K562 (cell line): ENCODE results near the gene PHYKPL. TPM values are rescaled to one million over a fixed set of nuclear protein-coding genes. Genes with fewer than 3 reads are reported as not detected.
A peak's percentile ranks its signal among the peaks of the same experiment; 100 is the strongest.

ENCODE experiments used
- ASH1L ChIP-seq: fragments of 450-650 bp; IDR thresholded peaks from 2 replicates; pipeline ENCODE4 v1.6.1; 2018; ENCODE audit warnings: borderline replicate concordance, mild to moderate bottlenecking, low read depth; ENCODE audit not compliant: partially characterized antibody
- FIP1L1 ChIP-seq: fragments of 200-400 bp; formaldehyde crosslinking; IDR thresholded peaks from 2 replicates; pipeline ENCODE4 v1.6.1; 2018; ENCODE audit warnings: mild to moderate bottlenecking, low read depth, low read length; ENCODE audit not compliant: poor library complexity, severe bottlenecking
- HMGN3 ChIP-seq: IDR thresholded peaks from 2 replicates; pipeline ENCODE4 v1.6.1; 2011; ENCODE audit warnings: borderline replicate concordance, low read depth, mild to moderate bottlenecking, mixed read lengths, low read length; ENCODE audit not compliant: insufficient read length; ENCODE audit errors: extremely low read depth
- JUND ChIP-seq, 2 experiments: IDR thresholded peaks; 2 replicates in 1 of 2; 3 replicates in 1 of 2; pipeline ENCODE4 v1.6.1; 2011; ENCODE audit warnings: borderline replicate concordance in 2 of 2, low read depth in 2 of 2, low read length in 2 of 2, improper control_type of control experiment in 1 of 2, missing biosample characterization in 1 of 2, missing genetic modification characterization in 1 of 2, missing genetic modification reagents in 1 of 2
- KLF10 ChIP-seq: fragments of 250-450 bp; sonication (Bioruptor Pico); IDR thresholded peaks from 2 replicates; pipeline ENCODE4 v1.6.1; 2021; ENCODE audit warnings: matching md5 sums
- RBM14 ChIP-seq: fragments of 200-400 bp; formaldehyde crosslinking; IDR thresholded peaks from 2 replicates; pipeline ENCODE4 v1.6.1; 2018; ENCODE audit warnings: low read depth, mild to moderate bottlenecking, low read length, moderate library complexity, borderline replicate concordance; ENCODE audit not compliant: insufficient read depth
- ZNF174 ChIP-seq: fragments of 250-450 bp; sonication (Bioruptor Pico); IDR thresholded peaks from 2 replicates; pipeline ENCODE4 v1.4.0; 2020; ENCODE audit warnings: mild to moderate bottlenecking
- ZNF24 ChIP-seq: fragments of 450-650 bp; IDR thresholded peaks from 2 replicates; pipeline ENCODE4 v1.6.1; 2016
- ZZZ3 ChIP-seq: fragments of 450-650 bp; IDR thresholded peaks from 2 replicates; pipeline ENCODE4 v1.6.1; 2016; ENCODE audit warnings: antibody characterized with exemption, mild to moderate bottlenecking, moderate library complexity
- polyA plus RNA-seq, 8 experiments: library from polyadenylated mRNA; depleted of rRNA in 4 of 8; stranded (reverse) in 5 of 8; unstranded in 3 of 8; fragments of >200 nt; fragmentation: Nextera tagmentation in 2 of 8; fragmentation: Illumina TruSeq in 1 of 8; extraction: Ambion mirVana in 2 of 8; extraction: Trizol in 1 of 8; gene quantifications; 2 replicates each; pipeline versions ENCODE4 v1.2.1 to v1.2.3, GENCODE V29; 2011 to 2014; ENCODE audit warnings: inconsistent platforms in 1 of 8, missing spikeins in 1 of 8
- total RNA-seq, 7 experiments: library from RNA; depleted of rRNA in 6 of 7; stranded (reverse); fragments of >200 nt in 6 of 7; fragmentation: Illumina TruSeq in 2 of 7; extraction: Trizol in 2 of 7; gene quantifications; 2 replicates each; pipeline versions ENCODE4 v1.2.1 to v1.2.3, GENCODE V29; 2011 to 2021; ENCODE audit warnings: low replicate concordance in 1 of 7
- TF ChIP-seq, protein P1 (sequence below): fragments of 200-600 bp; sonication (generic); IDR thresholded peaks from one replicate; pipeline ENCODE4 v1.6.1; 2012; ENCODE audit warnings: mild to moderate bottlenecking, low read depth, low read length, inconsistent platforms
- TF ChIP-seq, protein P2 (sequence below): IDR thresholded peaks from 2 replicates; pipeline ENCODE4 v1.6.1; 2011; ENCODE audit warnings: borderline replicate concordance, low read depth, mild to moderate bottlenecking, moderate library complexity, low read length; ENCODE audit not compliant: insufficient read depth, poor library complexity, severe bottlenecking
- TF ChIP-seq, protein P3 (sequence below): fragments of 450-650 bp; IDR thresholded peaks from 2 replicates; pipeline ENCODE4 v1.6.1; 2014; ENCODE audit warnings: low read depth, mild to moderate bottlenecking, moderate library complexity, borderline replicate concordance

PHYKPL gene
- total and polyA plus RNA-seq, 9 of the 15 experiments (the other 6 are each of a cell fraction or from before 2014, with no cell fraction given) = 4.7 to 34.7 (median 18.6) TPM

DNA sequence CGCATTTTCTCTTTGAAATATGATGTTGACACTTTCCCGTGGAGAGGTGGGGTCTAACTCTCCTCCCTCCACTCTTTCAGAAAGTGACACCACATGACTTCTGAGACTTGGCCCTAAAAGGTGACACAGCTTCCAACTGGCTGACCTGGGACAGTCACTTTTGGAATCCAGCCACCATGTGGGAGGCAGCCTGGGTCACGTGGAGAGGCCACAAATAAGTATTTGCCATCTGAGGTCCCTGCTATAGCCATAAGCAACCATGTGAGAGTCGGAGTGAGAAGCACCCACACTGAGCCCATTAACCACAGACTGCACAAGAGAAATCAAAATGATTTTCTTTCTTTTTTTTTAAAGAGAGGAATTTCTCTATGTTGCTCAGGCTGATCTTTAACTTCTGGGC lies 4.1 kb upstream of the PHYKPL start (continued):
- TF ChIP-seq, protein P1, sequence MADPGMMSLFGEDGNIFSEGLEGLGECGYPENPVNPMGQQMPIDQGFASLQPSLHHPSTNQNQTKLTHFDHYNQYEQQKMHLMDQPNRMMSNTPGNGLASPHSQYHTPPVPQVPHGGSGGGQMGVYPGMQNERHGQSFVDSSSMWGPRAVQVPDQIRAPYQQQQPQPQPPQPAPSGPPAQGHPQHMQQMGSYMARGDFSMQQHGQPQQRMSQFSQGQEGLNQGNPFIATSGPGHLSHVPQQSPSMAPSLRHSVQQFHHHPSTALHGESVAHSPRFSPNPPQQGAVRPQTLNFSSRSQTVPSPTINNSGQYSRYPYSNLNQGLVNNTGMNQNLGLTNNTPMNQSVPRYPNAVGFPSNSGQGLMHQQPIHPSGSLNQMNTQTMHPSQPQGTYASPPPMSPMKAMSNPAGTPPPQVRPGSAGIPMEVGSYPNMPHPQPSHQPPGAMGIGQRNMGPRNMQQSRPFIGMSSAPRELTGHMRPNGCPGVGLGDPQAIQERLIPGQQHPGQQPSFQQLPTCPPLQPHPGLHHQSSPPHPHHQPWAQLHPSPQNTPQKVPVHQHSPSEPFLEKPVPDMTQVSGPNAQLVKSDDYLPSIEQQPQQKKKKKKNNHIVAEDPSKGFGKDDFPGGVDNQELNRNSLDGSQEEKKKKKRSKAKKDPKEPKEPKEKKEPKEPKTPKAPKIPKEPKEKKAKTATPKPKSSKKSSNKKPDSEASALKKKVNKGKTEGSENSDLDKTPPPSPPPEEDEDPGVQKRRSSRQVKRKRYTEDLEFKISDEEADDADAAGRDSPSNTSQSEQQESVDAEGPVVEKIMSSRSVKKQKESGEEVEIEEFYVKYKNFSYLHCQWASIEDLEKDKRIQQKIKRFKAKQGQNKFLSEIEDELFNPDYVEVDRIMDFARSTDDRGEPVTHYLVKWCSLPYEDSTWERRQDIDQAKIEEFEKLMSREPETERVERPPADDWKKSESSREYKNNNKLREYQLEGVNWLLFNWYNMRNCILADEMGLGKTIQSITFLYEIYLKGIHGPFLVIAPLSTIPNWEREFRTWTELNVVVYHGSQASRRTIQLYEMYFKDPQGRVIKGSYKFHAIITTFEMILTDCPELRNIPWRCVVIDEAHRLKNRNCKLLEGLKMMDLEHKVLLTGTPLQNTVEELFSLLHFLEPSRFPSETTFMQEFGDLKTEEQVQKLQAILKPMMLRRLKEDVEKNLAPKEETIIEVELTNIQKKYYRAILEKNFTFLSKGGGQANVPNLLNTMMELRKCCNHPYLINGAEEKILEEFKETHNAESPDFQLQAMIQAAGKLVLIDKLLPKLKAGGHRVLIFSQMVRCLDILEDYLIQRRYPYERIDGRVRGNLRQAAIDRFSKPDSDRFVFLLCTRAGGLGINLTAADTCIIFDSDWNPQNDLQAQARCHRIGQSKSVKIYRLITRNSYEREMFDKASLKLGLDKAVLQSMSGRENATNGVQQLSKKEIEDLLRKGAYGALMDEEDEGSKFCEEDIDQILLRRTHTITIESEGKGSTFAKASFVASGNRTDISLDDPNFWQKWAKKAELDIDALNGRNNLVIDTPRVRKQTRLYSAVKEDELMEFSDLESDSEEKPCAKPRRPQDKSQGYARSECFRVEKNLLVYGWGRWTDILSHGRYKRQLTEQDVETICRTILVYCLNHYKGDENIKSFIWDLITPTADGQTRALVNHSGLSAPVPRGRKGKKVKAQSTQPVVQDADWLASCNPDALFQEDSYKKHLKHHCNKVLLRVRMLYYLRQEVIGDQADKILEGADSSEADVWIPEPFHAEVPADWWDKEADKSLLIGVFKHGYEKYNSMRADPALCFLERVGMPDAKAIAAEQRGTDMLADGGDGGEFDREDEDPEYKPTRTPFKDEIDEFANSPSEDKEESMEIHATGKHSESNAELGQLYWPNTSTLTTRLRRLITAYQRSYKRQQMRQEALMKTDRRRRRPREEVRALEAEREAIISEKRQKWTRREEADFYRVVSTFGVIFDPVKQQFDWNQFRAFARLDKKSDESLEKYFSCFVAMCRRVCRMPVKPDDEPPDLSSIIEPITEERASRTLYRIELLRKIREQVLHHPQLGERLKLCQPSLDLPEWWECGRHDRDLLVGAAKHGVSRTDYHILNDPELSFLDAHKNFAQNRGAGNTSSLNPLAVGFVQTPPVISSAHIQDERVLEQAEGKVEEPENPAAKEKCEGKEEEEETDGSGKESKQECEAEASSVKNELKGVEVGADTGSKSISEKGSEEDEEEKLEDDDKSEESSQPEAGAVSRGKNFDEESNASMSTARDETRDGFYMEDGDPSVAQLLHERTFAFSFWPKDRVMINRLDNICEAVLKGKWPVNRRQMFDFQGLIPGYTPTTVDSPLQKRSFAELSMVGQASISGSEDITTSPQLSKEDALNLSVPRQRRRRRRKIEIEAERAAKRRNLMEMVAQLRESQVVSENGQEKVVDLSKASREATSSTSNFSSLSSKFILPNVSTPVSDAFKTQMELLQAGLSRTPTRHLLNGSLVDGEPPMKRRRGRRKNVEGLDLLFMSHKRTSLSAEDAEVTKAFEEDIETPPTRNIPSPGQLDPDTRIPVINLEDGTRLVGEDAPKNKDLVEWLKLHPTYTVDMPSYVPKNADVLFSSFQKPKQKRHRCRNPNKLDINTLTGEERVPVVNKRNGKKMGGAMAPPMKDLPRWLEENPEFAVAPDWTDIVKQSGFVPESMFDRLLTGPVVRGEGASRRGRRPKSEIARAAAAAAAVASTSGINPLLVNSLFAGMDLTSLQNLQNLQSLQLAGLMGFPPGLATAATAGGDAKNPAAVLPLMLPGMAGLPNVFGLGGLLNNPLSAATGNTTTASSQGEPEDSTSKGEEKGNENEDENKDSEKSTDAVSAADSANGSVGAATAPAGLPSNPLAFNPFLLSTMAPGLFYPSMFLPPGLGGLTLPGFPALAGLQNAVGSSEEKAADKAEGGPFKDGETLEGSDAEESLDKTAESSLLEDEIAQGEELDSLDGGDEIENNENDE = no peak
- TF ChIP-seq FIP1L1 (no peak), ZNF174 (CRISPR knock-in tag) (no peak), RBM14 (no peak), ZNF24 (no peak), ASH1L (no peak), KLF10 (CRISPR knock-in tag) (no peak), HMGN3 (no peak), ZZZ3 (no peak), JUND (IDR thresholded peaks at IDR 0.05; ENCODE audit: borderline replicate concordance, low read depth, low read length) (peak; percentile 35; the same call in 1 of the 2 replicates), JUND (tag; IDR thresholded peaks at IDR 0.05; ENCODE audit: borderline replicate concordance, low read depth, low read length) (no peak; the same call in 2 of the 3 replicates)
- TF ChIP-seq, protein P2, sequence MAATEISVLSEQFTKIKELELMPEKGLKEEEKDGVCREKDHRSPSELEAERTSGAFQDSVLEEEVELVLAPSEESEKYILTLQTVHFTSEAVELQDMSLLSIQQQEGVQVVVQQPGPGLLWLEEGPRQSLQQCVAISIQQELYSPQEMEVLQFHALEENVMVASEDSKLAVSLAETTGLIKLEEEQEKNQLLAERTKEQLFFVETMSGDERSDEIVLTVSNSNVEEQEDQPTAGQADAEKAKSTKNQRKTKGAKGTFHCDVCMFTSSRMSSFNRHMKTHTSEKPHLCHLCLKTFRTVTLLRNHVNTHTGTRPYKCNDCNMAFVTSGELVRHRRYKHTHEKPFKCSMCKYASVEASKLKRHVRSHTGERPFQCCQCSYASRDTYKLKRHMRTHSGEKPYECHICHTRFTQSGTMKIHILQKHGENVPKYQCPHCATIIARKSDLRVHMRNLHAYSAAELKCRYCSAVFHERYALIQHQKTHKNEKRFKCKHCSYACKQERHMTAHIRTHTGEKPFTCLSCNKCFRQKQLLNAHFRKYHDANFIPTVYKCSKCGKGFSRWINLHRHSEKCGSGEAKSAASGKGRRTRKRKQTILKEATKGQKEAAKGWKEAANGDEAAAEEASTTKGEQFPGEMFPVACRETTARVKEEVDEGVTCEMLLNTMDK = no peak
- TF ChIP-seq, protein P3, sequence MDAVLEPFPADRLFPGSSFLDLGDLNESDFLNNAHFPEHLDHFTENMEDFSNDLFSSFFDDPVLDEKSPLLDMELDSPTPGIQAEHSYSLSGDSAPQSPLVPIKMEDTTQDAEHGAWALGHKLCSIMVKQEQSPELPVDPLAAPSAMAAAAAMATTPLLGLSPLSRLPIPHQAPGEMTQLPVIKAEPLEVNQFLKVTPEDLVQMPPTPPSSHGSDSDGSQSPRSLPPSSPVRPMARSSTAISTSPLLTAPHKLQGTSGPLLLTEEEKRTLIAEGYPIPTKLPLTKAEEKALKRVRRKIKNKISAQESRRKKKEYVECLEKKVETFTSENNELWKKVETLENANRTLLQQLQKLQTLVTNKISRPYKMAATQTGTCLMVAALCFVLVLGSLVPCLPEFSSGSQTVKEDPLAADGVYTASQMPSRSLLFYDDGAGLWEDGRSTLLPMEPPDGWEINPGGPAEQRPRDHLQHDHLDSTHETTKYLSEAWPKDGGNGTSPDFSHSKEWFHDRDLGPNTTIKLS = no peak
